HEK293 (cell line): ENCODE data around the gene TRAPPC3L.

Source experiments
- CTCF ChIA-PET: fragments of 350-600 bp; formaldehyde crosslinking; extraction: SDS; loops from one replicate; lab custom pipeline; 2021; ENCODE audit warnings: antibody characterized with exemption; lab: Yijun Ruan, JAX
- POLR2A ChIA-PET: fragments of 300-600 bp; formaldehyde crosslinking; extraction: SDS; loops from one replicate; lab custom pipeline; 2020; ENCODE audit warnings: antibody characterized with exemption, inconsistent platforms; lab: Yijun Ruan, JAX
- H3K27ac ChIP-seq: fragments of 200-500 bp; sonication (Bioruptor generic); 2 replicates; pipeline ENCODE4 v1.5.1; 2014; ENCODE audit warnings: low read depth, low read length, control low read depth, inconsistent platforms; ENCODE audit errors: extremely low read depth
- H3K36me3 ChIP-seq, 2 experiments: fragments of 200-500 bp in 1 of 2; sonication (Bioruptor generic) in 1 of 2; 1 replicate in 1 of 2; 2 replicates in 1 of 2; pipeline ENCODE4 v1.5.1; 2014 to 2017; ENCODE audit warnings: inconsistent platforms in 2 of 2, low read length in 2 of 2; ENCODE audit not compliant: control insufficient read depth in 2 of 2, insufficient read depth in 1 of 2
- H3K4me1 ChIP-seq: fragments of 200-500 bp; sonication (Bioruptor generic); 2 replicates; pipeline ENCODE4 v1.5.1; 2014; ENCODE audit warnings: mild to moderate bottlenecking, low read length, inconsistent platforms; ENCODE audit not compliant: control insufficient read depth, insufficient read depth
- H3K4me3 ChIP-seq: 2 replicates; pipeline ENCODE4 v1.5.1; 2011; ENCODE audit warnings: low read depth, mild to moderate bottlenecking, control low read depth, low read length, moderate library complexity
- H3K9me3 ChIP-seq: fragments of 200-500 bp; sonication (Bioruptor generic); 2 replicates; pipeline ENCODE4 v1.5.1; 2014; ENCODE audit warnings: low read depth, low read length, inconsistent platforms; ENCODE audit not compliant: control insufficient read depth, insufficient read depth
- SCRT2 ChIP-seq: fragments of 450-650 bp; formaldehyde crosslinking; IDR thresholded peaks from 2 replicates; pipeline ENCODE4 v1.5.1; 2016; ENCODE audit warnings: missing biosample characterization, missing genetic modification characterization
- ZNF138 ChIP-seq: fragments of 450-650 bp; formaldehyde crosslinking; IDR thresholded peaks from 2 replicates; pipeline ENCODE4 v1.5.1; 2016; ENCODE audit warnings: missing biosample characterization, missing genetic modification characterization, borderline replicate concordance
- ZNF548 ChIP-seq: fragments of 450-650 bp; formaldehyde crosslinking; IDR thresholded peaks from 2 replicates; pipeline ENCODE4 v1.5.1; 2016; ENCODE audit warnings: missing biosample characterization, missing genetic modification characterization
- ZNF639 ChIP-seq: fragments of 450-650 bp; formaldehyde crosslinking; IDR thresholded peaks from 2 replicates; pipeline ENCODE4 v1.5.1; 2016; ENCODE audit warnings: missing biosample characterization, missing genetic modification characterization

TRAPPC3L gene

GRCh38 chr6:116445102-116445501, 100.4 kb downstream of the TRAPPC3L start:
- CTCF ChIA-PET = interaction anchor here (0.6 to 6.8 kb wide), 20 partner anchors 12 to 623 kb away, joined by 3 to 47 read pairs (median 3); partner anchors contain the start of genes CALHM5 and TSPYL1

More at GRCh38 chr6:116445102-116445501, 100.4 kb downstream of the TRAPPC3L start:
- H3K4me3 ChIP-seq = no peak overlapping the region
- TF ChIP-seq SCRT2 (tag by site-specific recombination) (peak; percentile 87), ZNF548 (tag by site-specific recombination) (no peak), ZNF639 (tag by site-specific recombination) (no peak), ZNF138 (tag by site-specific recombination) (no peak)
- peaks cover 14% of the 10 kb centered on the region for H3K4me1 ChIP-seq
- H3K27ac ChIP-seq = no peak overlapping the region
- H3K36me3 ChIP-seq = no peaks in the 10 kb centered on the region
- H3K9me3 ChIP-seq = no peaks in the 10 kb centered on the region
- POLR2A ChIA-PET = no interaction called here
